Thoracic aorta endothelial cell (primary cell): Measurements from ENCODE around the gene KLHL17. TPM values are rescaled to one million over a fixed set of nuclear protein-coding genes. Genes with fewer than 3 reads are reported as not detected.

Source experiments
- small RNA-seq: library from RNA; depleted of rRNA; stranded (forward); fragments of <200 nt; gene quantifications from one replicate; pipeline ENCODE3, GENCODE V24; 2012
- total RNA-seq: library from RNA; depleted of rRNA; stranded (reverse); fragments of >200 nt; gene quantifications from 2 replicates; pipeline ENCODE4 v1.2.3, GENCODE V29; 2012

KLHL17 gene
- 8.8 and 10.0 TPM in 2 replicates for total RNA-seq

GRCh38 chr1:960363-961131 is at the start of gene KLHL17:
KLHL17 (plus strand) TSS chr1:960584; CDS start chr1:960694, 110 bp downstream.

GRCh38 chr1:923131-923990 is 37.0 kb upstream of the KLHL17 start, which contains the start of gene SAMD11:
SAMD11 (plus strand) TSS chr1:923923; CDS start chr1:924432, 509 bp downstream.

DNA sequence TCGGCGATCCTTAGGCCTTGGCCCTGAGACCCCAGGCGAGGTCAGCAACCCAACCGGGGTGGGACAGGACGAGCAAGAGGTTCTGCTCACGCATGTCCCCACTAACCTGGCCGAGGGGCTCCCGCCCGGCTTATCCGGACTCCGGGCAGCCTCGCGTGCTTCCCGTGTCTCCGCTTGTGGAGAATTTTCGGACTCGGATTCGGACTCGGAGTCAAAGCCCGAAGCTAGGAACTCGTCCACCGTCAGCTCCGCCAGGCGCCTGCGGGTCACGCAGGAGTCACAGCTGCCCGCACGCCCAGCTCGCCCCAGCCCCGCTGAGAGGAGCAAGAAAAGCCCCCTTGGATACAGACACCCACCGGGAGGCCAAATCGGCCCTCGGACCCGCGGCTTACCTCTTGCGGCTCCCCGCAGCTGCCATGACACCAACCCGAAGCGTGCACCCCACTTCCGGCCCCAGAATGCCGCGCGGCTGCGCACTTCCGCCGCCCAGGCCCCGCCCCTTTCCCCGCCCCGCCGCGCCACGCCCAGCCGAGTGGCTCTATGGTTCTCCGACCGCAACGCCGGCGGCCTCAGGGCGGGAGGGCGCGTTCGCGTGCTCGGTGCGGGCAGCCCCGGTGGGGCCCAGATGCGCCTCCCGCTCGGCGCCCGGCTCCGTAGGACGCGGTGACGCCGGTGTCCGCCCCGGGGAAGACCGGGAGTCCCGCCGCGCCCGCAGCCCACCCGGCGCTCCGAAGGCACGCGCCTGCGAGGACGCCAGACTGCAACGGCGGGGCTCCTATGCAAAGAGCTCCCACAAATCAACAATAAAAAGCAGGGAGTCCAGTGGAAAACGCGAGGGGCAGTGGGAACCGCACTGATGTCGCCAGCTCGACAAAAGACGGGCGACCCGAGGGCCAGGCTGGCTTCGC is 1.3 kb upstream of the KLHL17 start, which contains the start of gene NOC2L:
Gene NOC2L, minus strand, starts transcription at position 434 of the 908 bp plus-strand sequence. Its CDS starts 16 bp downstream, at position 418.

GRCh38 chr1:966135-966703 is 5.8 kb downstream of the KLHL17 start, which contains the start of gene PLEKHN1:
PLEKHN1 (plus strand) TSS chr1:966482; CDS start chr1:966532, 50 bp downstream.

DNA sequence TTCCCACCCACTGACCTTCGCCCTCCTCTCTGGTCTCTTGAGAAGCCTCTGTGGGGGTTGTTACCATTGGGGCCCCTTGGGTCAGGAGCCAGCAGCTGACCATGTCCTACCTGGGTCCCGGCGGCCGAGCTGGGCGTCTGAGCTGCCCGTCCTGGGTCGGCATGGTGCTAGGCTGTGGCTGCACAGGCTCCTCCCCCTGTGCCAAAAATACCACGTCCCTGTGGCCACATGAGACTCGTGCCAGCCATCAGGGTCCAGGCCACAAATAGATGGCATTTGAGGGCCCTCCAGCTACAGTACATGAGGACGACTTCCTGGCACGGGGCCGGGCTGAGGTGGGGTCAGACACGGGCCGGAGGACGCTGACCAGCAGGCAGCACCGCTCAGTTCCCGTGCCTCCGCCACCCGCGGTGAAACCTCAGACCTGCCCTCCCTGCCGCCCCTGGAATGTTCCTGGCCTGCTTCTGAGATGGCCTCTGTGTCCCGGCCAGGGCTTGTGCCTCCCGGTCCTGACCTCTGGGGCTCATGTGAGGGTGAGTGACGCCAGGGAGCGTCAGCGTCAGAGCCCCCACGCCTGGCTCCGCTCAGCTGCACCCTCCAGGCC is 21.7 kb downstream of the KLHL17 start, which contains the start of gene PERM1:
Gene PERM1, minus strand, starts transcription at position 139 of the 604 bp plus-strand sequence. CDS start 1,064 bp downstream, outside the sequence.

DNA sequence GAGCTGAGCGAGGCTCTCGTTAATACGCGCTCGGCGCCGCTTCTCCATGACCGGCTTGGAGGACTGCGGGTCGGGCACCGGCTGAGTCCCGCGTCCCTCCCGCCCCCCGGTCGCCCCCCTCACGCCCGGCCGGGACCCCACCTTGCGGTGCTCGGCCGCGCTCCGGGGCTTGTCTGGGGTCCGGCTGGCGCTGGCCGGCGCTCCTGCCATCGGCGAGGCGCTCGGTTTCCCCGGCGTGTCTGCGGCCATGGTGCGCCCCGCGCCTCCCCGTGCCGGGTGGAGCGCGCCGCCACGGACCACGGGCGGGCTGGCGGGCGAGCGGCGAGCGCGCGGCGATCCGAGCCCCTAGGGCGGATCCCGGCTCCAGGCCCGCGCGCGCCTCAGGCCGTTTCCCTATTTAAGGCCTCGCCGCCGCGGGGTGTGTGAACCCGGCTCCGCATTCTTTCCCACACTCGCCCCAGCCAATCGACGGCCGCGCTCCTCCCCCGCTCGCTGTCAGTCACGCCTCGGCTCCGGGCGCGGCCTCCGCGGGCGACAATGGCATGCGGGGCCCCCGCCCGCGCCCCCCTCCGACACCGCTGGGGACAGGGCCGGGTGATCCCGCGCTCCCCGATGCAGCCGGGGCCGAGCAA is 39.5 kb downstream of the KLHL17 start, which contains the start of gene HES4:
Gene HES4, minus strand, starts transcription at position 373 of the 632 bp plus-strand sequence. Its CDS starts 124 bp downstream, at position 249.

GRCh38 chr1:1013105-1013921 is 52.9 kb downstream of the KLHL17 start, which contains the start of gene ISG15:
ISG15 (plus strand) TSS chr1:1013497; CDS start chr1:1013574, 77 bp downstream.

Small RNA genes within 50 kb of the gene (small RNA-seq; reads per million reads assigned to genes)
- not detected for gene AL645608.3
- not detected for gene AL645608.4

Other genes starting within 250 kb of the KLHL17 start
- not detected in 2 replicates for gene SAMD11, start 36.7 kb upstream of the KLHL17 start, total RNA-seq
- gene NOC2L, start 1.3 kb upstream of the KLHL17 start, total RNA-seq: 89.1 and 108 TPM in 2 replicates
- gene PLEKHN1, start 5.9 kb downstream of the KLHL17 start, total RNA-seq: 0.40 and 0.86 TPM in 2 replicates
- not detected in 2 replicates for gene PERM1, start 21.5 kb downstream of the KLHL17 start, total RNA-seq
- gene HES4, start 39.5 kb downstream of the KLHL17 start, total RNA-seq: 9.4 and 9.9 TPM in 2 replicates
- gene ISG15, start 52.9 kb downstream of the KLHL17 start, total RNA-seq: 51.7 and 52.4 TPM in 2 replicates
- gene AGRN, start 59.5 kb downstream of the KLHL17 start, total RNA-seq: 66.3 and 68.1 TPM in 2 replicates
- gene RNF223, start 113.7 kb downstream of the KLHL17 start, total RNA-seq: not detected in 2 replicates
- gene C1orf159, start 155.5 kb downstream of the KLHL17 start, total RNA-seq: 8.6 and 11.8 TPM in 2 replicates
- not detected in 2 replicates for gene TTLL10, start 213.3 kb downstream of the KLHL17 start, total RNA-seq
- gene TNFRSF18, start 246.0 kb downstream of the KLHL17 start, total RNA-seq: not detected in 2 replicates